OCI-LY1 (cell line): Measurements from ENCODE around the gene YBX3.

Experiments used
- CTCF ChIP-seq: fragments of 200-600 bp; sonication (generic), shearing (Covaris generic); IDR thresholded peaks from 2 replicates; pipeline ENCODE4 v1.5.1; 2017; ENCODE audit warnings: mild to moderate bottlenecking, antibody characterized with exemption, low read length, moderate library complexity, mixed read lengths
- EZH2 ChIP-seq: fragments of 200-600 bp; sonication (generic), shearing (Covaris generic); IDR thresholded peaks from 2 replicates; pipeline ENCODE4 v1.8.0; 2017; ENCODE audit warnings: borderline replicate concordance, mixed run types, mild to moderate bottlenecking, antibody characterized with exemption, low read length, moderate library complexity, mixed read lengths

- TF ChIP-seq CTCF: no peak
- TF ChIP-seq EZH2: no peak
These were observed 22.5 kb downstream of the YBX3 start for GRCh38 chr12:10700581-10700980.
